Activated B cell treated with CpG ODN at 0.5 μM for 24 hours (primary cell): Measurements from ENCODE around the gene SNRNP48. TPM values are rescaled to one million over a fixed set of nuclear protein-coding genes. Genes with fewer than 3 reads are reported as not detected.

Source experiments
- ATAC-seq: fragments of 200-7000 bp; cut with Tn5 transposase; one replicate; pipeline ENCODE4 v1.10.0; 2021; ENCODE audit warnings: low read depth, mild to moderate bottlenecking, moderate library complexity
- CTCF ChIA-PET: fragments of 350-600 bp; sonication (Branson Sonifier 250); formaldehyde crosslinking; loops from one replicate; lab custom pipeline; 2021; ENCODE audit warnings: antibody characterized with exemption; lab: Charles Lee
- POLR2A ChIA-PET: fragments of 350-600 bp; sonication (Branson Sonifier 250); formaldehyde crosslinking; loops from one replicate; lab custom pipeline; 2021; ENCODE audit warnings: antibody characterized with exemption; lab: Charles Lee
- DNase-seq: peaks from one replicate; pipeline ENCODE4 v3.0.0; 2022
- H3K27ac Mint-ChIP-seq: one replicate; pipeline ENCODE4 v1.8.0; 2020; ENCODE audit warnings: mixed read lengths
- H3K27me3 Mint-ChIP-seq: one replicate; pipeline ENCODE4 v1.8.0; 2021; ENCODE audit warnings: mixed read lengths
- H3K36me3 Mint-ChIP-seq: one replicate; pipeline ENCODE4 v1.8.0; 2021; ENCODE audit warnings: low read depth, mixed read lengths
- H3K4me1 Mint-ChIP-seq: one replicate; pipeline ENCODE4 v1.8.0; 2021; ENCODE audit warnings: mixed read lengths
- H3K4me3 Mint-ChIP-seq: one replicate; pipeline ENCODE4 v1.8.0; 2020; ENCODE audit warnings: mild to moderate bottlenecking, mixed read lengths
- H3K9me3 Mint-ChIP-seq: one replicate; pipeline ENCODE4 v1.8.0; 2020; ENCODE audit warnings: mixed read lengths
- intact Hi-C: fragments of 100-400 bp; cut with micrococcal nuclease; formaldehyde crosslinking; loops from one replicate; pipeline ENCODE4 v1.15.1; 2024
- total RNA-seq: library from RNA; stranded (reverse); gene quantifications from 2 replicates; pipeline ENCODE4 v1.2.3, GENCODE V29; 2022
- TF ChIP-seq, protein P1 (sequence below): fragments of 200-600 bp; IDR thresholded peaks from one replicate; pipeline ENCODE4 v1.8.0; 2022; ENCODE audit warnings: antibody characterized with exemption, mild to moderate bottlenecking

The SNRNP48 gene
- total RNA-seq, 1 donor from 2014 or later, result 18.7 TPM

DNA sequence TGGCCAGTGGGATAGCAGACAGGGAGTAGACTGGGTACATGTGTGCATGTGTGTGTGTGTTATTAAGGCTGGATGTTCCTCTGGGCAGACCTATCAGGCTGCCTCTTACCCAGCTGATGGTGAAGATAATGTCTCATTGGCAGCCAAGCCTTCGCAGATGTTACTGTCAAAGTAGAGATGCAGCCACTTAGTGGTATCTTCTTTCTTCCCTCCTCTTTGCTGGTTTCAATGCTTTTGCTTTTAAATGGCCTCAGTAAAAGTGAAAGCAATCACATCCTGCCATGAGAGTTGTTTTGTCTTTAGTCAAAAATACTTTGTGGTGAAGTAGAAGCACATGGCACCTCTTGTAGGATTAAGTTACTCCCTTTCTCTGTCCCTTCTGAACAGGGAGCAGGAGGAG is 57.5 kb downstream of the SNRNP48 start:
- DNase-seq, result no peak

DNA sequence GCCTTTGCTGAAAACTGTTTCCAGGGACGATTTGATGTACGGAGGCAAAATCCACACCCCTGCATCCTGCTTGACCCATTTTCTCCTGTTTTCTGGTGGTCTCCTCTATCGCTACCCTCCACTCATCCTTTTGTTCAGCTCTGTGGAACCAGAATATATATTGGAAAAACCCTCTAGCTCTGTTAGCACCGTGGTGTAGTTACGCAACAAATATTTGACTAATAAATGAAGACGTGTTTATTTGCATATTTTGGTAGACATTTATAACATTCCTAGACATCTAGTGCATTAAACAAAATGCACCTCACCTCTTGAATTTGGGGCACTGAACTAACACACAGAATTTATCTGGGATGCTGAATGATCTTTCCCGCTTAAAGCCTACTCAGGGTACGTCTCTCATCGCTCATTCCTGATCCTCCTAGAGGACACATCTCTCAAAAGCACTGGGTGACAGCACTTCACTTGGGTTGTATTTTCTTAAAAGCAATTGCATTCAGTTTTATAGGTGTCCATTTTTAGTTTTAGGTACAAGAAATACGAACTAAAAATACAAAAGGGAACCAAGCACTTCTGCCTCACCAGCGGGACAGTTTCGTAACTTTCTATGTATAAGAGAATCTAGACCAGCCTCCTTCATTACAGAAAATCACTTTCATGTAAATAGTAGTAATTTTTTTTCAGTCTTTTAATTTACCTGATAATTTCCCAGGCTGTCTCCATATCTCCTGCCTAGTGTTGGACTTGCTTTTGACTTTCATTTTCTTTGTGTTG is 59.2 kb downstream of the SNRNP48 start:
- ChIA-PET CTCF (no interaction called here), POLR2A (no interaction called here)
- intact Hi-C loops, result no loop called here
- Mint-ChIP-seq H3K4me1 (peaks cover 14% of the 10 kb centered on the region), H3K4me3 (no peak overlapping the region), H3K36me3 (no peaks in the 10 kb centered on the region), H3K27ac (no peak overlapping the region), H3K9me3 (no peaks in the 10 kb centered on the region), H3K27me3 (peaks cover 5% of the 10 kb centered on the region)
- DNase-seq, result no peak
- TF ChIP-seq, protein P1, sequence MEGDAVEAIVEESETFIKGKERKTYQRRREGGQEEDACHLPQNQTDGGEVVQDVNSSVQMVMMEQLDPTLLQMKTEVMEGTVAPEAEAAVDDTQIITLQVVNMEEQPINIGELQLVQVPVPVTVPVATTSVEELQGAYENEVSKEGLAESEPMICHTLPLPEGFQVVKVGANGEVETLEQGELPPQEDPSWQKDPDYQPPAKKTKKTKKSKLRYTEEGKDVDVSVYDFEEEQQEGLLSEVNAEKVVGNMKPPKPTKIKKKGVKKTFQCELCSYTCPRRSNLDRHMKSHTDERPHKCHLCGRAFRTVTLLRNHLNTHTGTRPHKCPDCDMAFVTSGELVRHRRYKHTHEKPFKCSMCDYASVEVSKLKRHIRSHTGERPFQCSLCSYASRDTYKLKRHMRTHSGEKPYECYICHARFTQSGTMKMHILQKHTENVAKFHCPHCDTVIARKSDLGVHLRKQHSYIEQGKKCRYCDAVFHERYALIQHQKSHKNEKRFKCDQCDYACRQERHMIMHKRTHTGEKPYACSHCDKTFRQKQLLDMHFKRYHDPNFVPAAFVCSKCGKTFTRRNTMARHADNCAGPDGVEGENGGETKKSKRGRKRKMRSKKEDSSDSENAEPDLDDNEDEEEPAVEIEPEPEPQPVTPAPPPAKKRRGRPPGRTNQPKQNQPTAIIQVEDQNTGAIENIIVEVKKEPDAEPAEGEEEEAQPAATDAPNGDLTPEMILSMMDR, result no peak
- no peak for ATAC-seq

More for the DNA sequence above, 57.5 kb downstream of the SNRNP48 start:
- H3K27me3 Mint-ChIP-seq, result peaks cover 4% of the 10 kb centered on the region
- POLR2A ChIA-PET, result interaction anchor here (0.7 kb wide), 1 partner anchor 9 kb away, joined by 3 read pairs; no protein-coding TSS in a partner anchor
- no peaks in the 10 kb centered on the region for H3K9me3 Mint-ChIP-seq
- H3K4me1 Mint-ChIP-seq, result peaks cover 14% of the 10 kb centered on the region
- H3K36me3 Mint-ChIP-seq, result no peaks in the 10 kb centered on the region
- ATAC-seq, result no peak
- intact Hi-C loops, result no loop called here
- CTCF ChIA-PET, result no interaction called here
- TF ChIP-seq, protein P1, result no peak
- no peak overlapping the region for H3K4me3 Mint-ChIP-seq
- H3K27ac Mint-ChIP-seq, result no peak overlapping the region

DNA sequence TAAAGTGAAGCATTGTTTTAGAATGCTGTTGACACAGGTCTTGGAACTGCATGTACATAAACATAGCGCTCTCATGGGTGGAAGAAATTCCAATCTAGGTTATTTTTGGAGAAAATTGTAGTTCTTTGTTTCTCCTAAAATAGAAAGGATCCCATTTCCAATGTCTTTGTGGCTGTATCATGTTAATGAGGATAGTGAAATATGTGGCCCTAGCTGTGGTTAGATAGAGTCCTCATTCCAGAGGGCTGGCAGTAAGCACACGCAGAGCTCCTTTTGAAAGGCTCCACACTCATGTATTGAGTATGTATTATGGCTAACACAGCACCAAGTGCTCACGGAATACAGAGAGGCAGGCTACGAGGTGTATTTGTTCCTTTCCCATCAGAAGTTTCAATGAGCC is 60.9 kb downstream of the SNRNP48 start:
- H3K27ac Mint-ChIP-seq, result no peak overlapping the region
- H3K36me3 Mint-ChIP-seq, result no peaks in the 10 kb centered on the region
- H3K4me3 Mint-ChIP-seq, result no peak overlapping the region
- peaks cover 10% of the 10 kb centered on the region for H3K27me3 Mint-ChIP-seq
- ChIA-PET CTCF (no interaction called here), POLR2A (no interaction called here)
- intact Hi-C loops, result no loop called here
- TF ChIP-seq, protein P1, result no peak
- ATAC-seq (no peak), DNase-seq (no peak)
- peaks cover 14% of the 10 kb centered on the region for H3K4me1 Mint-ChIP-seq
- H3K9me3 Mint-ChIP-seq, result no peaks in the 10 kb centered on the region

DNA sequence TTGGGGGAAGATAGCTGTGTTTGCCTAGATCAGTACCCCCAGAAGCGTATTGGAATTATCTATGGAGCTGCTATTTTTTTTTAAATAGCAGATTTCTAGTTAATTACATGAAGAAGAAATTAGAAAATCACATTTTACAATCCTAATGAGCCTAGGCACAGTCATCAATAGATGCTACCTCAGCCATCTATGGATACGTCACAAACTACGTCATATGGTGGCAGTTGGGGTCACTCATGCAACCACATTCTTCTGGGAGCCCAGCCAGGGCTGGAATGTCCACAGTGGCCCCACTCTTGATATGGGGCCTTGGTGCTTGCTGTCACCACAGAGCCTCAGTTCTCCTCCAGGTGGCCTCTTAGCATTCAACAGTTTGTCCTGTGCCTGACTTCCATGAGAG is 63.0 kb downstream of the SNRNP48 start:
- intact Hi-C loops, result no loop called here
- peaks cover 10% of the 10 kb centered on the region for H3K4me1 Mint-ChIP-seq
- DNase-seq, result no peak
- H3K4me3 Mint-ChIP-seq, result no peak overlapping the region
- no peak overlapping the region for H3K27ac Mint-ChIP-seq
- POLR2A ChIA-PET, result no interaction called here
- TF ChIP-seq, protein P1, result no peak
- H3K27me3 Mint-ChIP-seq, result peaks cover 10% of the 10 kb centered on the region
- ATAC-seq, result no peak
- CTCF ChIA-PET, result no interaction called here
- no peaks in the 10 kb centered on the region for H3K36me3 Mint-ChIP-seq
- H3K9me3 Mint-ChIP-seq, result no peaks in the 10 kb centered on the region

DNA sequence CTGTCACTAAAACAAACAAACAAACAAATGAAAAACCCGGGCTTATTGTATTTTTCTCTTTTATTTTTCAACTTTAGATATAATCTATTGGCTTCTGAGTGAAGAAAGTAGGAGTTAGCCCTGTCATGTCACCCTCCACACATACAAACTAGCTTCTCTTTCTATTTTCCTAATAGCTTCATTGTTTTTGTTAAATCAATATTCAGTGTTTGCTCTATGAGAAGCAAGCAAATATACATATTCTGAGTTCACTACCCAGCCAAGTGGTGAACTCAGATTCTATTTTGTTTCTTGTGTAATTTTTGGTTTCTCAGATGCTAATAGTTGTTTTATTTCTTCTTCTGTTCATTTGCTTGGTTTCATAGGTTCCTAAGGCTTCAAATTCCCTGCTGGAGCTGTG is 66.4 kb downstream of the SNRNP48 start:
- Mint-ChIP-seq H3K4me1 (no peaks in the 10 kb centered on the region), H3K4me3 (no peak overlapping the region), H3K27me3 (peaks cover 23% of the 10 kb centered on the region), H3K9me3 (no peaks in the 10 kb centered on the region), H3K36me3 (no peaks in the 10 kb centered on the region), H3K27ac (no peak overlapping the region)
- ATAC-seq, result no peak
- TF ChIP-seq, protein P1, result no peak
- ChIA-PET POLR2A (no interaction called here), CTCF (no interaction called here)
- intact Hi-C loops, result no loop called here
- DNase-seq, result no peak
